IPS DF 6.9 (cell line): ENCODE data around the gene ZNF506.
"Not testable (repeated sequence)": the region's sequence is repeated elsewhere in the genome, so short reads cannot be mapped to it uniquely, and the experiment has no call there.

Source experiments
- DNase-seq: peaks from one replicate; pipeline ENCODE4 v3.0.0-alpha.2; 2013; ENCODE audit warnings: low read depth, low spot score
- H3K27ac ChIP-seq: one replicate; pipeline ENCODE4 v1.5.1; 2013; ENCODE audit warnings: low read length, control low read depth
- H3K27me3 ChIP-seq: 2 replicates; pipeline ENCODE4 v1.6.1; 2013; ENCODE audit warnings: mild to moderate bottlenecking, low read length; ENCODE audit not compliant: control insufficient read depth, insufficient read depth
- H3K36me3 ChIP-seq: 2 replicates; pipeline ENCODE4 v1.6.1; 2013; ENCODE audit warnings: low read length; ENCODE audit not compliant: control insufficient read depth, insufficient read depth
- H3K4me1 ChIP-seq: 2 replicates; pipeline ENCODE4 v1.6.1; 2013; ENCODE audit warnings: low read length; ENCODE audit not compliant: control insufficient read depth, insufficient read depth
- H3K4me3 ChIP-seq: 2 replicates; pipeline ENCODE4 v1.5.1; 2013; ENCODE audit warnings: mild to moderate bottlenecking, low read length
- H3K9me3 ChIP-seq: 2 replicates; pipeline ENCODE4 v1.6.1; 2013; ENCODE audit warnings: low read length, inconsistent platforms; ENCODE audit not compliant: control insufficient read depth, insufficient read depth
- WGBS: extraction: QIAGEN DNeasy Blood & Tissue Kit; methylation state at CpG from one replicate; pipeline ENCODE4 v1.1.7; 2013; ENCODE audit warnings: mixed read lengths, missing lambda C conversion rate; ENCODE audit not compliant: insufficient read length, insufficient coverage; 5-methylcytosine and 5-hydroxymethylcytosine counted together

Gene ZNF506

GRCh38 chr19:19744641-19745040 lies 76.9 kb downstream of the ZNF506 start:
- DNase-seq, result no peak
- Histone ChIP-seq H3K4me3 (no peak overlapping the region), H3K4me1 (no peaks in the 10 kb centered on the region), H3K9me3 (no peaks in the 10 kb centered on the region), H3K36me3 (no peaks in the 10 kb centered on the region), H3K27ac (no peak overlapping the region), H3K27me3 (no peaks in the 10 kb centered on the region)
- WGBS, result no CpG with 5 or more reads among the region's 17 CpGs

GRCh38 chr19:19743921-19744320 lies 77.6 kb downstream of the ZNF506 start:
- not testable (repeated sequence) for H3K9me3 ChIP-seq
- WGBS, result no CpG with 5 or more reads among the region's 6 CpGs

GRCh38 chr19:19743176-19743575 lies 78.4 kb downstream of the ZNF506 start:
- H3K27me3 ChIP-seq, result no peaks in the 10 kb centered on the region
- no peaks in the 10 kb centered on the region for H3K36me3 ChIP-seq
- no peak overlapping the region for H3K4me3 ChIP-seq
- H3K4me1 ChIP-seq, result no peaks in the 10 kb centered on the region
- no peak for DNase-seq
- H3K9me3 ChIP-seq, result no peaks in the 10 kb centered on the region
- H3K27ac ChIP-seq, result no peak overlapping the region
- WGBS, result no CpG with 5 or more reads among the region's 6 CpGs

More at GRCh38 chr19:19743921-19744320, 77.6 kb downstream of the ZNF506 start:
- H3K27ac ChIP-seq, H3K27me3 ChIP-seq, H3K4me3 ChIP-seq, DNase-seq, H3K4me1 ChIP-seq, H3K36me3 ChIP-seq: not testable (repeated sequence)

- Histone ChIP-seq H3K27me3 (no peaks in the 10 kb centered on the region), H3K27ac (no peak overlapping the region), H3K36me3 (no peaks in the 10 kb centered on the region), H3K4me1 (no peaks in the 10 kb centered on the region), H3K9me3 (no peaks in the 10 kb centered on the region), H3K4me3 (no peak overlapping the region)
- no CpG with 5 or more reads among the region's 9 CpGs for WGBS
- no peak for DNase-seq
These were observed 78.8 kb downstream of the ZNF506 start for GRCh38 chr19:19742773-19743172.
